ENCODE data around the gene SALL3.

SALL3 gene

GRCh38 chr18:78965260-78965659, 14.4 kb upstream of the SALL3 start:
- no peak for DNase-seq (ENCODE audit: low read depth in 2 of 2)

- no peak for DNase-seq (ENCODE audit: low read depth in 2 of 2)
These were observed 13.5 kb upstream of the SALL3 start for GRCh38 chr18:78965917-78966792.

- no peak for DNase-seq (ENCODE audit: low read depth in 2 of 2)
These were observed 12.9 kb upstream of the SALL3 start for GRCh38 chr18:78966793-78967106.

- DNase-seq (ENCODE audit: low read depth in 2 of 2): no peak
These were observed 11.9 kb upstream of the SALL3 start for GRCh38 chr18:78967692-78968091.

- no peak for DNase-seq (ENCODE audit: low read depth in 2 of 2)
These were observed 9.9 kb upstream of the SALL3 start for GRCh38 chr18:78969574-78970315.

- DNase-seq (ENCODE audit: low read depth in 2 of 2): no peak
These were observed 8.8 kb upstream of the SALL3 start for GRCh38 chr18:78970774-78971333.

GRCh38 chr18:78971511-78972245, 7.9 kb upstream of the SALL3 start:
- no peak for DNase-seq (ENCODE audit: low read depth in 2 of 2)

- no peak for DNase-seq (ENCODE audit: low read depth in 2 of 2)
These were observed 7.2 kb upstream of the SALL3 start for GRCh38 chr18:78972385-78972918.

GRCh38 chr18:78972930-78973331, 6.7 kb upstream of the SALL3 start:
- DNase-seq (ENCODE audit: low read depth in 2 of 2): no peak

GRCh38 chr18:78973357-78974083, 6.1 kb upstream of the SALL3 start:
- DNase-seq (ENCODE audit: low read depth in 2 of 2): no peak

GRCh38 chr18:78974115-78974761, 5.4 kb upstream of the SALL3 start:
- no peak for DNase-seq (ENCODE audit: low read depth in 2 of 2)

- no peak for DNase-seq (ENCODE audit: low read depth in 2 of 2)
These were observed 4.3 kb upstream of the SALL3 start for GRCh38 chr18:78975292-78975691.

- no peak for DNase-seq (ENCODE audit: low read depth in 2 of 2)
These were observed 3.8 kb upstream of the SALL3 start for GRCh38 chr18:78975699-78976335.

- no peak for DNase-seq (ENCODE audit: low read depth in 2 of 2)
These were observed 2.6 kb upstream of the SALL3 start for GRCh38 chr18:78976765-78977636.

- no peak for DNase-seq (ENCODE audit: low read depth in 2 of 2)
These were observed 1.8 kb upstream of the SALL3 start for GRCh38 chr18:78977637-78978348.

- no peak for DNase-seq (ENCODE audit: low read depth in 2 of 2)
These were observed 1.1 kb upstream of the SALL3 start for GRCh38 chr18:78978349-78979055.

GRCh38 chr18:78979056-78979729, 425 bp upstream of the SALL3 start:
- DNase-seq (ENCODE audit: low read depth in 2 of 2): no peak
